Right lobe of liver (tissue), 4 donors: ENCODE measurements around the gene SRSF8.

Experiments
- CTCF ChIP-seq, 4 donors: fragments of 200-600 bp in 3 of 4; fragments of 450-650 bp in 1 of 4; IDR thresholded peaks; one replicate each; pipeline versions ENCODE4 v1.5.1 to v1.8.0; 2016 to 2022; ENCODE audit warnings: antibody characterized with exemption in 4 of 4, mild to moderate bottlenecking in 2 of 4
- POLR2A ChIP-seq: fragments of 450-650 bp; IDR thresholded peaks from one replicate; pipeline ENCODE4 v1.6.1; 2017; ENCODE audit warnings: antibody characterized with exemption, mild to moderate bottlenecking
- donor health status: DM: no; HTN: no; CAD: no.
- donor health status: DM: no; HTN: no; CAD: no.
- donor health status: DM: no; HTN: yes; CAD: no.

GRCh38 chr11:95093548-95093947 is 26.8 kb downstream of the SRSF8 start:
- no peak for TF ChIP-seq CTCF (IDR thresholded peaks at IDR 0.05)
- no peak for TF ChIP-seq POLR2A
